Esophagus squamous epithelium (tissue), 4 donors: ENCODE results near the gene TMC1.

Source experiments
- POLR2A ChIP-seq, 4 donors: fragments of 450-650 bp; IDR thresholded peaks; one replicate each; pipeline ENCODE4 v1.6.1; 2017; ENCODE audit warnings: antibody characterized with exemption in 4 of 4, mild to moderate bottlenecking in 4 of 4, moderate library complexity in 3 of 4
- TF ChIP-seq, protein P1 (sequence below), 6 experiments: fragments of 450-650 bp in 4 of 6; fragments of 200-600 bp in 2 of 6; sonication (generic) in 2 of 6; IDR thresholded peaks; one replicate each; pipeline ENCODE4 v1.5.1; 2016 to 2019; ENCODE audit warnings: antibody characterized with exemption in 6 of 6, mild to moderate bottlenecking in 4 of 6, moderate library complexity in 4 of 6

GRCh38 chr9:72813544-72813943, 292.1 kb downstream of the TMC1 start:
- TF ChIP-seq, protein P1, sequence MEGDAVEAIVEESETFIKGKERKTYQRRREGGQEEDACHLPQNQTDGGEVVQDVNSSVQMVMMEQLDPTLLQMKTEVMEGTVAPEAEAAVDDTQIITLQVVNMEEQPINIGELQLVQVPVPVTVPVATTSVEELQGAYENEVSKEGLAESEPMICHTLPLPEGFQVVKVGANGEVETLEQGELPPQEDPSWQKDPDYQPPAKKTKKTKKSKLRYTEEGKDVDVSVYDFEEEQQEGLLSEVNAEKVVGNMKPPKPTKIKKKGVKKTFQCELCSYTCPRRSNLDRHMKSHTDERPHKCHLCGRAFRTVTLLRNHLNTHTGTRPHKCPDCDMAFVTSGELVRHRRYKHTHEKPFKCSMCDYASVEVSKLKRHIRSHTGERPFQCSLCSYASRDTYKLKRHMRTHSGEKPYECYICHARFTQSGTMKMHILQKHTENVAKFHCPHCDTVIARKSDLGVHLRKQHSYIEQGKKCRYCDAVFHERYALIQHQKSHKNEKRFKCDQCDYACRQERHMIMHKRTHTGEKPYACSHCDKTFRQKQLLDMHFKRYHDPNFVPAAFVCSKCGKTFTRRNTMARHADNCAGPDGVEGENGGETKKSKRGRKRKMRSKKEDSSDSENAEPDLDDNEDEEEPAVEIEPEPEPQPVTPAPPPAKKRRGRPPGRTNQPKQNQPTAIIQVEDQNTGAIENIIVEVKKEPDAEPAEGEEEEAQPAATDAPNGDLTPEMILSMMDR (IDR thresholded peaks at IDR 0.05) = no peak
- TF ChIP-seq POLR2A (IDR thresholded peaks at IDR 0.05) = no peak
